GM18868 (cell line): ENCODE data around the gene PCCA.
"Not testable (repeated sequence)": the region's sequence is repeated elsewhere in the genome, so short reads cannot be mapped to it uniquely, and the experiment has no call there.

ENCODE experiments used
- ATAC-seq: cut with Tn5 transposase; IDR thresholded peaks from one replicate; pipeline ENCODE4 v1.9.1; 2021; ENCODE audit warnings: mild to moderate bottlenecking, moderate library complexity; ENCODE audit not compliant: unreplicated experiment

The PCCA gene

GRCh38 chr13:100235311-100235901 is 146.5 kb downstream of the PCCA start:
- ATAC-seq: peak; percentile 50

GRCh38 chr13:100240109-100240779 is 151.4 kb downstream of the PCCA start:
- no peak for ATAC-seq

GRCh38 chr13:100244431-100244830 is 155.5 kb downstream of the PCCA start:
- ATAC-seq: no peak

- no peak for ATAC-seq
These were observed 156.2 kb downstream of the PCCA start for GRCh38 chr13:100245104-100245503.

- ATAC-seq: no peak
These were observed 159.0 kb downstream of the PCCA start for GRCh38 chr13:100247937-100248336.

GRCh38 chr13:100254002-100254401 is 165.1 kb downstream of the PCCA start:
- no peak for ATAC-seq

- no peak for ATAC-seq
These were observed 173.5 kb downstream of the PCCA start for GRCh38 chr13:100262404-100262803.

- no peak for ATAC-seq
These were observed 177.1 kb downstream of the PCCA start for GRCh38 chr13:100266026-100266425.

GRCh38 chr13:100269837-100270236 is 180.9 kb downstream of the PCCA start:
- ATAC-seq: no peak

GRCh38 chr13:100273138-100273537 is 184.2 kb downstream of the PCCA start:
- no peak for ATAC-seq

- no peak for ATAC-seq
These were observed 184.7 kb downstream of the PCCA start for GRCh38 chr13:100273552-100273951.

GRCh38 chr13:100274942-100275506 is 186.1 kb downstream of the PCCA start:
- ATAC-seq: no peak

- no peak for ATAC-seq
These were observed 186.9 kb downstream of the PCCA start for GRCh38 chr13:100275746-100276145.

- no peak for ATAC-seq
These were observed 191.8 kb downstream of the PCCA start for GRCh38 chr13:100280681-100281080.

GRCh38 chr13:100282306-100282705 is 193.4 kb downstream of the PCCA start:
- not testable (repeated sequence) for ATAC-seq

- ATAC-seq: no peak
These were observed 201.4 kb downstream of the PCCA start for GRCh38 chr13:100290165-100290801.

GRCh38 chr13:100291624-100292023 is 202.7 kb downstream of the PCCA start:
- no peak for ATAC-seq

GRCh38 chr13:100297413-100297812 is 208.5 kb downstream of the PCCA start:
- ATAC-seq: no peak

GRCh38 chr13:100298116-100298681 is 209.3 kb downstream of the PCCA start:
- ATAC-seq: no peak

GRCh38 chr13:100298691-100299090 is 209.8 kb downstream of the PCCA start:
- no peak for ATAC-seq

GRCh38 chr13:100300243-100300642 is 211.3 kb downstream of the PCCA start:
- no peak for ATAC-seq

GRCh38 chr13:100300708-100301107 is 211.8 kb downstream of the PCCA start:
- no peak for ATAC-seq
